CD4-positive, alpha-beta T cell treated with Interleukin-6 at 100 ng/mL for 8 hours (primary cell): ENCODE measurements around the gene GUK1.

ENCODE experiments used
- DNase-seq: peaks from one replicate; pipeline ENCODE4 v3.0.0-alpha.2; 2020; ENCODE audit warnings: mixed read lengths, low spot score

Gene GUK1

DNA sequence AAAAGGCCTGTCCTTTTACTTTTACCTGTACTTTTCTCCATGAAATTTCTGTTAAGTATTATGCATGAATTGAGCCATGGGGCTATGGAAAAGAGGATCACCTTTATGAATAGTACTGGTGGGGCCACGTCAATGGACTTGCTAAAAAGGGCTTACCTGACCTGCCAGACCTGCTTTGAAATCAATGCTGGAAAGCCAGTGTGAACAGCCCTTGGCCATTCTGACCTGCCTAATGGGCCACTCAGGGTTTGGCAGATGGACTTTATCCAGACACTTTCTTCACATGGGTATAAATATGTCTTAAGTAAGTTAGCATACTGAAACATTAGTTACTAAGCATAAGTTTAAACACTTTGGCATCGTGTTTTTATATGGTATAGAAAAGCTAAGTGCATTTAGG, 8.3 kb upstream of the GUK1 start:
- DNase-seq = no peak

DNA sequence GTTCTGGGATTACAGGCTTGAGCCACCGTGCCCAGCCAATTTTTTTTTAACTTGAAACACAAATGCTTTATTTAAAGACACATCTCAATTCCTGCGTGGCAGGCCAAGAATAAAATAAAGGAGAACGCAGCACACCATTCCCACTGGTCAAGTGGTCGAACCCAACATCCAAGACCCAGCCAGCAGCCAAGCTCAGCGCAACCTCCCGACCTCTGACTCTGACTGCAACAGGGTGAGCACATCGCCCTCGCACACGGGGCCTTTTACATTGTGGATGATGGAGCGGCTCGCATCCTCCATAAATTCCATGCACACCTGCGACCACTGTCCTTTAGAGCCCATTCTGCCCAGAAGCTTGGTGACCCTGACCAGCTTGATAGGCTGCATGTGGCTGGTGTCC, 5.5 kb upstream of the GUK1 start:
- no peak for DNase-seq

DNA sequence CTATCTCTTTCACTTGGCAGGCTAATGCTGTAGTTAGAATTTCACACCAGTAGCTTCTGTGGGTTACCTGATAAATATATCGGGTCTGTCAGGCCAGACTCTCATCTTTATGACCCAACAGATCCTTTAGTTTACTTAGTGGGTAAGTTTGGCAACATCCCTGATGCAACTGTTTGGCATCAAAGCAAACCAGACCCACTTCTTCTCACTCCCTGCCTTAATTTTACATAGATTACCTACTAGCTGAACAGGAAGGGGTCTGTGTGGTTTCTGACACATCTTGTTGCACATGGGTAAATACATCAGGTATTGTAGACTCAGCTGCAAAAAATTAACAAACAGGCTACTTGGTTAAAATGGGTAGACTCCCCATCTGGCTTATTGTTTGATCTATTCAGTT, 3.2 kb upstream of the GUK1 start:
- no peak for DNase-seq

DNA sequence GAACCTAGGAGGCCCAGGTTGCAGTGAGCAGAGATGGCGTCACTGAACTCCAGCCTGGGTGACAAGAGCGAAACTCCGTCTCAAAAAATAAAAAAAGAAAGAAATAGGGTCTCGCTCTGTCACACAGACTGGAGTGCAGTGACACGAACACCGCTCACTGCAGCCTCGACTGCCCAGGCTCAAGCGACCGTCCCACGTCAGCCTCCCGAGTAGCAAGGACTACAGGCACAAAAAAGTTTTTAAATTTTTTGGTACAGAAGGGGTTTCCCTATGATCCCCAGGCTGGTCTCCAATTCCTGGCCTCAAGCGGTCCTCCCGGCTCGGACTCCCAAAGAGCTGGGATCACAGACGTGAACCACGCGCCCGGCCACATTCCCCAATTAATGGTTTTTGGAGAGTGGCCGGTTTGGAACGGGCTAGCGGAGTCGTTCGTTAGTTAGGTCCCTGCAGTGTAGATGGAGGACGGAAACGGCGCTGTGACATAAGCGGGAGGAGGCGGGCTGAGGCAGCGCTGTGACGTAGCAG, 611 bp upstream of the GUK1 start:
- DNase-seq = no peak

DNA sequence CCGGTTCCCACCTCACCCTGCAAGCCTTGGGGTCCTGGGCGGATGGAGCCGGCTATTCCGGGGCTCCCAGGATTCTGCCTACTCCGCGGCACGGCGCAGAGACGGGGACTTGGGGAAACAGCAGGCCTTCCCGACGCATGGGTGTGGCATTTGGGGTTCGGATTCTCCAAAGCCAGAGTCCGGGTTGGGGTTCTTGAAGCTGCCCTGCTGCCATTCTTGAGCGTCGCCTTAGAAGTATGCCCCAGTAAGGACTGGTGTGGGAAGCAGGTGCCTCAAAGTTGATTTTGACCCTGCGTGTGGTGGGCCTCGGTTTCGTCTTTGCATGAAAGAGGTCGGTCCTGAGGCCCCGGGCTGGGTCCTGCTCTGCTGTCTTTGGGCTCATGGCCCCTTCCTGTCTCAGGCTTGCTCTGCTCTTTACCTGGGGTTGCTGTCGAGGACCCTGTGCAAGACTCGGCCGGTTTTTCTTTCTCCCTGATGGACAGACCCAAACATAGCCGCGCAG, 696 bp downstream of the GUK1 start:
- DNase-seq = no peak

DNA sequence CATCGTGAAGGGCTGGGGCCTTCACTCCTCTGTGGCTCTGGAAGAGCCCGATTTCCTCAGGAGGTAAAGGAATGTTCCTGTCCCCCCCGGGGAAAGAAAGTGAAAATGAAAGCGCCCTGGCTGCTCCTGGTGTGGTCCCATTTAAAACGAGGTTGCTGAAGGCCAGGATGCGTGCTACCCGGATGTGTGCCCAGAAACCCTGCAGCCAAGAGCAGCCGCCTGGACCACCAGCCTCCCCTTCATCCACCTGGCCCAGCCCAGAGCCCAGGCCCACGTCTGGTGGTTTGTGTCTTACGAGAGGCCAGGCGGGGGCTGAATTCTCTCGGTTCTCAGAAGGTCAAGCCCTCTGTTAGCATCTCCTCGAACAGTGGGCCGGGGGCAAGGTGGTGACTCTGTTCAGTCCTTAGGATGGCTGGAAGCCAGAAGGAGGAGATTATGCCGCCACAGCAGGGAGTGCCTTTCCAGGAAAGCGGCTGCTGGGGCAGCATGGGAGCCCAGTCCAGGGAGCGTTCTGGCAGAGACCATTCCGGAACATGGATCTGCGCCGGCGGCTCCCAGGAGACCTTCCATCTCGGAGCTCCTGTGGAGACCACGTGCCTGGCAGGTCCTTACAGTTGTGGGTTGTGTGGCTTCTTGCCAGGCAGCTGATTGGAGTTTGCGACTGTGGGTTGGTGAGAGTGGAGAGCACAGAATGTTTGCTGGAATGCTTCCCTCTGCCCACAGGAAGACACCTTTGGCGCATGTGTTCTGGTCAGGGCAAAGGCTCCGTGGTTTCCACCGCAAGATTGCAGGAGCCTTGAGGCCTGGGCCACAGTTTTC, 1.4 kb downstream of the GUK1 start:
- peak; percentile 21 for DNase-seq

DNA sequence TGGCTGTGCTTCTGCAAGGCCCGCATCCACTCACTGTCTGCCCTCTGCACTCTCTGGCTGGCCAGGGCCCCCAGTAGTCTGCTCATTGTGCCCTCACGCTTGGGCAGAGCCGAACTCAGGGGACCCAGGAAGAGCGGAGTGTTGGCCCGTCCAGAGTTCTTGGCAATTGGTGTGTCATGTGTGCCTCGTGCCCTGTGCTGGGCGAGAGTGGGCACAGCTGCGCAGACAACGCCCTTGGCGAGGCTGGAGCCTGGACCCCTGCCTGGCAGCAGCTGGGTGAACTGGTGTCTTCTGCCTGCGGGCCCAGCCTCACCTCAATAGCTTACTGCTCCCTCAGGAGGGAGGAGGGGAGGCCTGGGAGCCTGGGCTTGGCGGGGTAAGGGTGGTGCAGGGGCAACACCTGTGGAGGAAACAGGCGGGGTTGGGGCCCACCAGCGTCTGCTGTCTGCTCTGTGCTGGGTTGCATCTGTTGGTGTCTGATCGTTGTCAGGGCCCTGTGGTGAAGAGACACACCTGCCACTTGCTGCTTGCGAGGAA, 2.1 kb downstream of the GUK1 start:
- DNase-seq = no peak

DNA sequence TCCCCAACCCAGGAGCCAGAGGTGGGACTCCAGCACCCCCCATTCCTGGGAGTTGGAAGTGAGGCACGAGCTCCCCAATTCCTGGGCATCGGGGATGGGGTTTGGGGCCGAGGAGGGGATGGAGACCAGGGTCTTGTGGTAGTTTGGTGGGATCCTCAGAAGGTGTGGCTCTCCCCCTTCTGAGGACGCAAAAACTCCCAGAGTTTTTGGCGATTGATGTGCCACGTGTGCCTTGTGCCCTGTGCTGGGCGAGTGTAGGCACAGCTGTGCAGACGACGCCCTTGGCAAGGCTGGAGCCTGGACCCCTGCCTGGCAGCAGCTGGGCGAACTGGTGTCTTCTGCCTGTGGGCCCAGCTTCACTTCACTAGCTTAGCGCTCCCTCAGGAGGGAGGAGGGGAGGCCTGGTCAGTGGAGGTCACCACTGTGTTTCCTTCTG, 2.6 kb downstream of the GUK1 start:
- DNase-seq = no peak

DNA sequence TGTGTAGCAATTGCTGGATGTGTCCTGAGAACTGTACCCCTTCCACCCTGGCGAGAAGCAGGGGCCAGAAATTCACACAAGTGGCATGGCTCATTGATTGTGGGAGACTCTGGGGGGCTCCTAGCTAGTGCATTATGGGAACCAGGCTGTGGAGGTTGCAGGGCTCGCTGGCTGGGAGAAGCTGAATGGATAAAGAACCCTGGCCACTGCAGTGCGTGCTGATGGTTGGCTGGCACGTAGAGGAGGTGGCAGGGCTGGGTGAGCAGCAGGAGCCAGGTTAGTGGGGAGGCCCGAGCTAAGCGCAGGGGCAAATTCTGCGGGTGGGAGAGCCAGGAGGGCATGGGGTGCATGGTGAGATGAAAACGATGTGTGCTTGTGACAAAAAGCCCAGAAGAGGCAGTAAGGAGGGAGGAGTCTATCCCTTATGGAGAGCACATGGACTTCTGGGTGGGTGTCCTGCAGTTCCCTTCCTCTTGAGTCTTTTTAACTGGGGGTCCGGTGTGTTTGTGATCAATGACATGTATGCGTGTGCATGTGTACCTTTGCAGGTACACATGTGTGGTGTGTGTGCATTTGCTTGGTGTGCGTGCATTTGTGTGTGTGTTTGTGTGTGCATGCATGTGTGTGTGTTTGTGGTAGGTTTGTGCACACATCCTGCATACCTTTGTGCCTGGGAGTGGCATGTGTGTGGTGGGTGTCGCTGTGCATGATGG, 3.6 kb downstream of the GUK1 start:
- no peak for DNase-seq

DNA sequence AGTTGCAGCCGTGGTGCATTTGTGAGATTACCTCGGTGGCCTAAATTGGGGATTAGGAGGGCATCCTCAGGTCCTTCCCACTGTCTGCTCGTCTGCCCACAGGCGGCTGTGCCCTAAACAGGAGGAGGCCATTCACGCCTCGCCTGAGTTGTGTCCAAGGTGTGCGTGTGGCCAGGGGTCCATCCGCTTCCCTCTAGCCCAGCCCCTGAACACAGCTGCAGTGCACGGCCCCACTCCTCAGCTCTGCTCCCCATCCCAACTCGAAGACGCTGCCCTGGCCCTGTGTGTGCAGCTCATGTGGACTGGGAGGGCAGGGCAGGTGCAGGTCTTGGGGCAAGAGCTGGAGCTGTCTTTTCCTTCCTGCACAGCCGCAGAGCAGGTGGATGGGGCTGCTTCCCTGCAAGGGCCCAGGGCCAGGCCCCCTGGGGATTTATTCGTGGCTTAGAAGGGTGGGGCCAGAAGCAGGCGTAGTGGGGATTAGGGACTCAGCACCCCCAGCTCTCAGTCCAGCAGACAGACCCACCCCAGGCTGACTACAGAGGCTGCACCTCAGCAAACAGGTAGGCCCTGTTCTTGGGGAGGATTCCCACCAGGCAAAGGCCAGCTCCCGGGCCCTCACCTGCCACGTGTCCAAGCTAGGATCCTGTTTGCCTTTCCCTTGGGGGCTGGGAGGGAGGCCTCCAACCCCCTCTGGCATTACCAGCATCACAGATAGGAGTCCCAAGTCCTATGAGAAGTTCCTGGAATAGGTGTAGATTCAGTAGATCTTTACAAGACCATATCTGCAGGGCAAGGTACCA, 4.3 kb downstream of the GUK1 start:
- DNase-seq = no peak

DNA sequence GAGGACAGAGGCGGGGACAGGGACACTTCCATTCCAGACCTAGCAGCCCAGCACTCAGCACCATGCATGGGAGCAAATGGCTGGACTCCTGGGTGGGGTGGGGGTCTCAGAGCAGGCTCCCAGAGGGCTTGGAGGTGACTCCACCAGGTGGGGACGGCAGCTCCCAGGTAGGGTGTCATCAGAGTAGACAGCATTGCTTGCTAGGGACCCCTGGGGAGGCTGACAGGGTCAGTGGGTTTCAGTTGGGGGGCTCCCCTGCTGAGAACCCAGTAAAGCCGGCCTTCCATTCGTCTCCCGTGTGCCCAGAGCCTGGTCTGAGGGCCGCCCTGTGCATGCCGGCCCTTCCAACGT, 4.9 kb downstream of the GUK1 start:
- DNase-seq = no peak

DNA sequence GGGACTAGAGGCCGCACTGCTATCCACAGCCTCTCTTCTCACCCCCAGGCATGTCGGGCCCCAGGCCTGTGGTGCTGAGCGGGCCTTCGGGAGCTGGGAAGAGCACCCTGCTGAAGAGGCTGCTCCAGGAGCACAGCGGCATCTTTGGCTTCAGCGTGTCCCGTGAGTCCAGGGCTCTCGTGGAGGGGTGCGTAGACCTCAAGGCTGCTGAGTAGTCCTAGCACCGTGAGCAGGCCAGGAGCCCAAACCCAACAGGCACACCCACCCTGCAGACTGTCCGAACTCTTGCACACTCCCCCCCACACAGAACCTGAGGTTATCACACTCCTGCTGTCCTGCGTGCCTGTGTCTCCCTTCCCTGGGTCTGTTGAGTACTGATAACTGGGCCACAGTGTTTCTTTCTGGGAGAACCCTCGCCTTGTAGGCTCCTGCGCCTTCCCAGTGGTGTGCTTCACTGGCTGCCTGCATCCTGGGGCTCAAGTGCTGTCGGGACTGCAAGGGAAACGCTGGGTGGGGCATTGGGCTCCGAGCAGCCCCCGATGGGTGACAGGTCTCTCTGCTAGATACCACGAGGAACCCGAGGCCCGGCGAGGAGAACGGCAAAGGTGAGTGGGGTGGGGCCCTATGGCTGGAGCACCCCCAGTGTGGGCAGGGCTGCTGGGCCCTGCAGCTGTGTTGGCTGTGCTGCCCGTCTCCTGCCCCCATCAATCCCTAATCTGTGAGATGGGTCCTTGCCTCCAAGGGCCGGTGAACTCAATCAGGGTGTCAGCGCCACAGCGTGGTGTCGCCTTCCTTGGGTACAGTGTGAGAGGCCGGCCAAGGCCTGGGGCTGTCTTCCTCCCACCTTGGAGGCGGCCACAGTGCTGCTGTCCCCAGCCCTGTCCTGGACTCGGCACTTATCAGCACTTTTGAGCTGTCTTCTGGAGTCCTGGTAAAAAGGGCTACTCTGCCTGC, 5.7 kb downstream of the GUK1 start:
- no peak for DNase-seq

DNA sequence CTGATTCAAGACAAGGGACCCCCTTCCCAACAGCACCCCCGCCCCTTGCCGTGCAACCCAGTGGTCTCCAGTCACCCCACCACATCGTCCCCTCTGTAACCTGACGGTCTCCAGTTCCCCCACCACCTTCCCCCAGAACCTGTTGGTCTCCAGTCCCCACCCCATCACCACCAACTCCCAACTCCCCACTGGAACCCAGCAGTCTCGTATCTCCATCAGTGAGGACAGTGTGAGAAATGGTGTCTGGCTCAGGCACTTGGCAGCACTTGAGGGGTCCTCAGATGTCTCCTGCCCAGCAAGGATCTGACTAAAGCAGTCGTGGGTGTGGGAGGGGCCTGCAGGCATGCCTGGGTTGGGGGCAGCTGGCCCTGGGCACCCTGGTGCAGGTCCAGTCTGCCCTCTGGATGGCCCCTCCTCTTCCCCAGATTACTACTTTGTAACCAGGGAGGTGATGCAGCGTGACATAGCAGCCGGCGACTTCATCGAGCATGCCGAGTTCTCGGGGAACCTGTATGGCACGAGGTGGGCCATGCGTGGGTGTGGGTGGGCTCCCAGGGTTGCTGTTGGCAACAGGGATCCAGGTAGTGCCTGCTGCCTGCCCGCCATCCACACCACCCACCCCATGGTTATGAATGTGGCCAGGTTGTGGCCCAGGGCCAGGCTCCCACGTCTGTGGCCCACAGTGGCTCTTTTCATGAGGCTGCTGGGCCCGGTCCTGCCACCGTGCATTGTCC, 6.5 kb downstream of the GUK1 start:
- DNase-seq = no peak

DNA sequence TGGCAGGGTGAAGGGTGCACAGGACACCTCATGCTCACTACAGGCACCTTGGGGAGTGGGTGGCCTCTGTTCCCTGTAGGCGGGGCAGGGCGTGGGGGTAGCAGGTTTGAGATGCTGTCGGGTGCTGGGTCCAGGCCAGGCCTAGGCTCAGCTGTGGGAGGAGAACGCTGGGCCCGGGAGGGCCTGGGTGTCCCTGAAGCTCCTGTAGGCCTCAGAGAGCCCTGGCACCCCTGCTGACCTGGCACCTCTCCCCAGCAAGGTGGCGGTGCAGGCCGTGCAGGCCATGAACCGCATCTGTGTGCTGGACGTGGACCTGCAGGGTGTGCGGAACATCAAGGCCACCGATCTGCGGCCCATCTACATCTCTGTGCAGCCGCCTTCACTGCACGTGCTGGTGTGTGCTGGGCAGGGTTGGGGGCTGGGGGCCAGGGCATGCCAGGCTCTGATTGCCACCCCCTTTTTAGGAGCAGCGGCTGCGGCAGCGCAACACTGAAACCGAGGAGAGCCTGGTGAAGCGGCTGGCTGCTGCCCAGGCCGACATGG, 7.1 kb downstream of the GUK1 start:
- no peak for DNase-seq

DNA sequence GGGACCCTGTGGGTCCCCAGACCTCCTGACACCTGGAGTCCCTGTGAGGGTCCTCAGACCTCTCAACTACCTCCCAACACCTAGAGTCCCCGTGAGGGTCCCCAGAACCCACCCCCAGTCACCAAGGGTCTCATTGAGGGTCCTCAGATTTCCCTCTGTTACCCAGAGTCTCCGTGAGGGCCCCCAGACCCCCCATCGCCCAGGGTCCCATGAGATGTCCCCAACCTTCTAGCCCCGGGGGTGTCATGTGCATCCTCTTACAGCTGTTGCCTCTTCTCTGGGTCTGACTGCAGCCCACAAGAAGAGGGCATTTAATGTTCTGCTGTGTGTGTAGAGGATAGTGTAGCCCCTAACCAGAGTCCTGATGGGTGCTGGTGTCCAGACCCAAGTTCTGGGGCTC, 7.7 kb downstream of the GUK1 start:
- no peak for DNase-seq

DNA sequence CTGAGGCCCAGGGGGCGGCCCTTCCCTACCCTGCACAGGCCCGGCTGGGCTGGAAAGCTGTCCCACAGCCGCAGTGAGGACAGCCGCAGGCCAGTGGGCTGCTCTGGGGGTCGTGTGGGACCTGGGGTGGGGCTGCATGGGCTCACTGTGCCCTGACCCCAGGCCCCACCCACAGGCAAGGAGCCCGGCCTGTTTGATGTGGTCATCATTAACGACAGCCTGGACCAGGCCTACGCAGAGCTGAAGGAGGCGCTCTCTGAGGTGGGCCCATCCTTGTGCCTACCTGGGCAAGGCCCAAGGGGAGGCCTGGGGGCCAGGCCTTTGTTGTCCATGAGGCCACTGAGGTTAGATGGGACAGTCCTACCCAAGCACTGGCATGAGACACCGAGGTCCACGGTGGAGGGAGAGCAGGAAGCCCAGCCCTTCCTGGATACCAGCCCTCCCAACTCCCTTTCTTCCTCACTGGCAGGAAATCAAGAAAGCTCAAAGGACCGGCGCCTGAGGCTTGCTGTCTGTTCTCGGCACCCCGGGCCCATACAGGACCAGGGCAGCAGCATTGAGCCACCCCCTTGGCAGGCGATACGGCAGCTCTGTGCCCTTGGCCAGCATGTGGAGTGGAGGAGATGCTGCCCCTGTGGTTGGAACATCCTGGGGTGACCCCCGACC, 8.2 kb downstream of the GUK1 start:
- DNase-seq = no peak

DNA sequence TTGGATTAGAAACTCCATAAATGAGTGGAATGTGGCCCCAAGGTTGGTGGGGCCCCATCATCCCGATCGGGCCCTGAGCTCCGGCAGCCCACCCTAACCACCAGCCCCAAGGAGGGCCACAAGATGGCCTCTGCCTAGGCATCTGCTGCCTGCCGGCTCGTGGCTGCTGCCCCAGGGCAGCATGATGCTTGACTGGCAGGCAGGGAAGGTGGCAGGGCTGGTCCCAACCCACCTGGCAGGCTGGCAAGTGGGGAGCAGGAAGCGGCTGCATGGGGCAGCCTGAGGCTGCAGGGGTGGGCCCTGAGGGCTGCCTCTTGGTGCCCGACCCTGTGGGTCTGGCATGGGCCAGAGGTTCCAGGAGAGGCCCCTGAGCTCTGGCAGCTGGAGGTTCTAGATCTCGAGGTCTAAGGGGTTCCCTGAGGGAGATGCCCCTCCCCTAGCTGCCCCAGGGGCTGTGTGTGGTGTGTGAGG, 8.9 kb downstream of the GUK1 start:
- no peak for DNase-seq

DNA sequence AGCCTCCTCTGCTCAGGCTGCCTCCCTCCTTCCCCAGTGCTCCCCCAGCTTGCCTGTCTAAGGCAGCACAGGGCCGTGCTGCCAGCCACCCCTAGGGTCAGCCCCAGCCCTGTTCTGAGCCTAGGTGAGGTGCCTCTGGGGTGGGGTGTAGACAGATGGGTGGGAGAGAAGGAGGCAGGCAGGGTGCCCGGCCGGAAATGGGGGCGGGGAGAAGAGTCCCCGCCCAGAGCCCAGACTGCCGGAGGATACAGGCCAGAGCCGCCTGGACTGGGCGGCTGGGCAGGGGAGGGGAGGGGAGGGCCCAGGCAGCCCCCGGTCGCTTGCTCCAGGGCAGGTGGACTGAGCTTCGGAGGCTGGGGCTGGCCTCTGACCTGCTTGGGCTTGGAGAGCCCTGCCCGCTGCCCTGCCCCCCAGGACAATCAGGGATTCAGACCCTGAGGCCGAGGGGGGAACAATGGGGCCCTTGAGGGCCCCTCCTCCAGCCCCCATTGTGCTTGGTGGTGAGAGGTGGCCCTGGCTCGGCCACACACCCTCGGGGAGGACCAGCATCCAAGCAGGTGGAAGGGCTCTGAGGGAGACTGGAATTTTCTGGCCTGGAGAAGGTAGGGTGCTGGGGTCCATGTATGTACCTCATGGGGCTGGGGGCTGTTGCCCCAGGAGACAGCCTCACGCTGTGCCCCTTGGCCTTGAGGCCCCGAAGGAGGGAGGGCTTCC, 9.5 kb downstream of the GUK1 start, which contains the start of gene GJC2:
TSS of gene GJC2 (plus strand) at position 525 of the 714 bp plus-strand sequence. CDS start 7,829 bp downstream, outside the sequence.
- DNase-seq = no peak

DNA sequence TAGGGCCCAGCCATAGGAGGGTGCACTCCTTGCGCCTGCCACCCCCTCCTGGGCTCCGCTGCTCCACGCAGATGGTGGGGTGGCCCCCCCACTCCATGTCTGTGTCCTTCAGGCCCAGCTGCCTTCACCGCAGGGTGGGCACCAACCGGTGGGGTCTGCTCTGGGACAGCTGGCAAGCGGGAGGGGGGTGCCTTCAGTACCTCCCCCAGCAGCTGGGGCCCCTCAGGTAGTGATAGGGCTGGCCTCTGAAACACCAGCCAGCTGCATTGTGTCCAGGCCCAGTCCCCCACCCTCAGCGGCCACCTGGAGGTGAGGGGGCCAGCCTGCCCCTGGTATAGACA, 10.0 kb downstream of the GUK1 start:
- DNase-seq = no peak
